Adrenal gland (tissue), 12 donors: ENCODE data around the gene STPG1. TPM values are rescaled to one million over a fixed set of nuclear protein-coding genes. Genes with fewer than 3 reads are reported as not detected.

Experiments
- DNase-seq, 7 donors: peaks; one replicate each; pipeline ENCODE4 v3.0.0-alpha.2; 2019 to 2020
- H3K27ac ChIP-seq, 5 donors: fragments of 200-600 bp; sonication (generic) in 4 of 5; 1 replicate in 3 of 5; 2 replicates in 2 of 5; pipeline versions ENCODE4 v1.5.1 to v1.8.0; 2016 to 2020; ENCODE audit warnings: mild to moderate bottlenecking in 1 of 5
- H3K27me3 ChIP-seq: fragments of 200-600 bp; 2 replicates; pipeline ENCODE4 v1.8.0; 2021
- H3K36me3 ChIP-seq, 2 donors: fragments of 200-600 bp; replicated peaks in 1 of 2; 1 replicate in 1 of 2; 2 replicates in 1 of 2; pipeline versions ENCODE4 v1.5.1 to v1.8.0; 2018 to 2022
- H3K4me1 ChIP-seq, 2 donors: fragments of 200-600 bp; replicated peaks in 1 of 2; 1 replicate in 1 of 2; 2 replicates in 1 of 2; pipeline versions ENCODE4 v1.5.1 to v1.8.0; 2018 to 2021
- H3K4me3 ChIP-seq, 4 donors: fragments of 200-600 bp; sonication (generic) in 3 of 4; one replicate each; pipeline ENCODE4 v1.5.1; 2016 to 2018
- H3K9me3 ChIP-seq, 3 donors: fragments of 200-600 bp; sonication (generic) in 1 of 3; replicated peaks in 1 of 3; 1 replicate in 2 of 3; 2 replicates in 1 of 3; pipeline versions ENCODE4 v1.5.1 to v1.8.0; 2016 to 2021
- CTCF ChIP-seq, 6 experiments: fragments of 450-650 bp in 4 of 6; fragments of 200-600 bp in 2 of 6; sonication (generic) in 1 of 6; IDR thresholded peaks; 1 replicate in 5 of 6; 2 replicates in 1 of 6; pipeline versions ENCODE4 v1.5.1 to v1.8.0; 2016 to 2021; ENCODE audit warnings: antibody characterized with exemption in 6 of 6, mild to moderate bottlenecking in 2 of 6, moderate library complexity in 1 of 6
- POLR2A ChIP-seq, 2 donors: fragments of 450-650 bp; IDR thresholded peaks; one replicate each; pipeline ENCODE4 v1.6.1; 2017; ENCODE audit warnings: antibody characterized with exemption in 2 of 2, mild to moderate bottlenecking in 2 of 2, moderate library complexity in 1 of 2
- WGBS, 4 donors: extraction: QIAGEN DNeasy Blood & Tissue Kit in 2 of 4; methylation state at CpG; one replicate each; pipeline versions ENCODE4 v1.1.5 to v1.1.7; 2013 to 2017; 5-methylcytosine and 5-hydroxymethylcytosine counted together
- intact Hi-C, 2 donors: fragments of 100-400 bp; cut with DNase I; formaldehyde crosslinking; loops; one replicate each; pipeline versions ENCODE4 v1.14.1 to v1.15.0; 2022 to 2023
- polyA plus RNA-seq, 3 donors: library from polyadenylated mRNA; stranded (reverse); fragments of 200-250 nt in 2 of 3; fragments of 350-450 nt in 1 of 3; fragmentation: Illumina TruSeq in 1 of 3; extraction: RNeasy Lipid Tissue Mini Kit (QIAGEN cat#74804) in 1 of 3; gene quantifications; one replicate each; pipeline ENCODE4 v1.2.3, GENCODE V29; 2013 to 2014
- total RNA-seq, 9 donors: library from RNA; depleted of rRNA in 4 of 9; stranded (reverse); fragments of >200 nt in 4 of 9; fragments of 120-200 nt in 1 of 9; fragmentation: NEBNext Ultra II Directional in 1 of 9; extraction: Animal tissue kit (Norgen Biotek cat#: 25700) in 1 of 9; gene quantifications; one replicate each; pipeline versions ENCODE4 v1.1.0 to v1.2.4, GENCODE V29; 2013 to 2023
- donor health status: healthy with polysubstance abuse.
- donor health status: Bipolar disorder and iron deficiency.
- donor health status: DM: yes; HTN: yes; CAD: no.
- donor health status: DM: no; HTN: no; CAD: no.
- donor health status: DM: no; HTN: no; CAD: no.
- donor health status: DM: yes; HTN: yes; CAD: no.

STPG1 gene
- total and polyA plus RNA-seq, 12 donors: 2.1 to 8.9 (median 5.7) TPM

GRCh38 chr1:24386931-24387330 is 26.7 kb downstream of the STPG1 start:
- peaks cover 3 to 4% of the 10 kb centered on the region in 2 donors for H3K4me1 ChIP-seq
- intact Hi-C loops: loop anchor here (2.0 to 10.0 kb wide), 2 partner anchors 184 to 312 kb away; no protein-coding TSS in a partner anchor
- H3K36me3 ChIP-seq: peaks cover 0 to 4% of the 10 kb centered on the region in 2 donors
- no peak for TF ChIP-seq POLR2A (IDR thresholded peaks at IDR 0.05)
- TF ChIP-seq CTCF (IDR thresholded peaks at IDR 0.05): no peak
- no peak for DNase-seq
- H3K27ac ChIP-seq: no peak overlapping the region
- 93 to 98% (median 94%) methylated on average over 11 of the region's 11 CpGs for WGBS, 4 donors
- H3K4me3 ChIP-seq: no peak overlapping the region
- no peaks in the 10 kb centered on the region for H3K27me3 ChIP-seq
- no peaks in the 10 kb centered on the region for H3K9me3 ChIP-seq

GRCh38 chr1:24386241-24386640 is 27.3 kb downstream of the STPG1 start:
- WGBS, 4 donors: 94 to 99% (median 95%) methylated on average over 9 of the region's 9 CpGs
- Histone ChIP-seq H3K27ac (no peak overlapping the region), H3K4me1 (no peaks in the 10 kb centered on the region), H3K9me3 (no peaks in the 10 kb centered on the region), H3K27me3 (no peaks in the 10 kb centered on the region), H3K4me3 (no peak overlapping the region), H3K36me3 (peaks cover 0 to 4% of the 10 kb centered on the region in 2 donors)
- no peak for TF ChIP-seq POLR2A (IDR thresholded peaks at IDR 0.05)
- TF ChIP-seq CTCF (IDR thresholded peaks at IDR 0.05): no peak
- no peak for DNase-seq
- intact Hi-C loops: loop anchor here (2.0 to 10.0 kb wide), 2 partner anchors 183 to 311 kb away; no protein-coding TSS in a partner anchor

- H3K4me1 ChIP-seq: no peaks in the 10 kb centered on the region
- WGBS, 4 donors: 86 to 93% (median 91%) methylated on average over 10 to 12 of the region's 12 CpGs
- H3K9me3 ChIP-seq: no peaks in the 10 kb centered on the region
- no peak for DNase-seq
- H3K36me3 ChIP-seq: peaks cover 0 to 4% of the 10 kb centered on the region in 2 donors
- no peak overlapping the region for H3K27ac ChIP-seq
- intact Hi-C loops: loop anchor here in 1 of 2 donors (10.0 kb wide), 1 partner anchor 311 kb away; no protein-coding TSS in a partner anchor
- no peak for TF ChIP-seq CTCF (IDR thresholded peaks at IDR 0.05)
- no peak for TF ChIP-seq POLR2A (IDR thresholded peaks at IDR 0.05)
- no peak overlapping the region for H3K4me3 ChIP-seq
- no peaks in the 10 kb centered on the region for H3K27me3 ChIP-seq
Measured at GRCh38 chr1:24385160-24385940, 28.2 kb downstream of the STPG1 start.

- TF ChIP-seq POLR2A (IDR thresholded peaks at IDR 0.05) (no peak), CTCF (IDR thresholded peaks at IDR 0.05) (no peak)
- no peak overlapping the region for H3K4me3 ChIP-seq
- peaks cover 0 to 4% of the 10 kb centered on the region in 2 donors for H3K36me3 ChIP-seq
- intact Hi-C loops: loop anchor here in 1 of 2 donors (10.0 kb wide), 1 partner anchor 310 kb away; no protein-coding TSS in a partner anchor
- H3K4me1 ChIP-seq: no peaks in the 10 kb centered on the region
- H3K27me3 ChIP-seq: no peaks in the 10 kb centered on the region
- DNase-seq: no peak
- 78 to 90% (median 81%) methylated on average over 13 of the region's 13 CpGs for WGBS, 4 donors
- H3K9me3 ChIP-seq: no peaks in the 10 kb centered on the region
- H3K27ac ChIP-seq: no peak overlapping the region
Measured at GRCh38 chr1:24384251-24385090, 29.1 kb downstream of the STPG1 start.
